ENCODE data around the gene TRIM8. TPM values are rescaled to one million over a fixed set of nuclear protein-coding genes. Genes with fewer than 3 reads are reported as not detected.

TRIM8 gene
- total and polyA plus RNA-seq, 2 of the 8 experiments (the other 6 are each of a cell fraction or from before 2014, with no cell fraction given) = 24.9 to 38.8 TPM

DNA sequence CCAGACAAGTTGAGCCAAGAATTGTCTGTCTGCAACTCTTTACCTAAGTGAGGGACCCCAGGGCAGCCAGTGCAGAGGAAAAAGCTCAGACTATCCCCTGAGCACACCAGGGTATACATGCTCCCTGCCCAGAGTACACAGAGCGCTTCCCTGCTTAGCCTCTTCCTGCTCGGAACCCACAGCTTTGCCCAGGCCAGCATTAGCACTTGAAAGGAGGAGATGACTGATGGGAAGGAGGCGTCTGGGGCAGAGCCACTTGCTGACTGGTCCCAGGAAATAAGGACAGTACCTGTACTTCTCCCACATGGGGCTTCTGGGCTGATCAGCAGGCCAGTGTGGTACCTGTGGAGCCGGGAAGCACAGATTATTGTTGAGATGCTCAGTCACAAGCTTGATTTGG is 48.4 kb upstream of the TRIM8 start (continued):
- TF ChIP-seq, protein P1, sequence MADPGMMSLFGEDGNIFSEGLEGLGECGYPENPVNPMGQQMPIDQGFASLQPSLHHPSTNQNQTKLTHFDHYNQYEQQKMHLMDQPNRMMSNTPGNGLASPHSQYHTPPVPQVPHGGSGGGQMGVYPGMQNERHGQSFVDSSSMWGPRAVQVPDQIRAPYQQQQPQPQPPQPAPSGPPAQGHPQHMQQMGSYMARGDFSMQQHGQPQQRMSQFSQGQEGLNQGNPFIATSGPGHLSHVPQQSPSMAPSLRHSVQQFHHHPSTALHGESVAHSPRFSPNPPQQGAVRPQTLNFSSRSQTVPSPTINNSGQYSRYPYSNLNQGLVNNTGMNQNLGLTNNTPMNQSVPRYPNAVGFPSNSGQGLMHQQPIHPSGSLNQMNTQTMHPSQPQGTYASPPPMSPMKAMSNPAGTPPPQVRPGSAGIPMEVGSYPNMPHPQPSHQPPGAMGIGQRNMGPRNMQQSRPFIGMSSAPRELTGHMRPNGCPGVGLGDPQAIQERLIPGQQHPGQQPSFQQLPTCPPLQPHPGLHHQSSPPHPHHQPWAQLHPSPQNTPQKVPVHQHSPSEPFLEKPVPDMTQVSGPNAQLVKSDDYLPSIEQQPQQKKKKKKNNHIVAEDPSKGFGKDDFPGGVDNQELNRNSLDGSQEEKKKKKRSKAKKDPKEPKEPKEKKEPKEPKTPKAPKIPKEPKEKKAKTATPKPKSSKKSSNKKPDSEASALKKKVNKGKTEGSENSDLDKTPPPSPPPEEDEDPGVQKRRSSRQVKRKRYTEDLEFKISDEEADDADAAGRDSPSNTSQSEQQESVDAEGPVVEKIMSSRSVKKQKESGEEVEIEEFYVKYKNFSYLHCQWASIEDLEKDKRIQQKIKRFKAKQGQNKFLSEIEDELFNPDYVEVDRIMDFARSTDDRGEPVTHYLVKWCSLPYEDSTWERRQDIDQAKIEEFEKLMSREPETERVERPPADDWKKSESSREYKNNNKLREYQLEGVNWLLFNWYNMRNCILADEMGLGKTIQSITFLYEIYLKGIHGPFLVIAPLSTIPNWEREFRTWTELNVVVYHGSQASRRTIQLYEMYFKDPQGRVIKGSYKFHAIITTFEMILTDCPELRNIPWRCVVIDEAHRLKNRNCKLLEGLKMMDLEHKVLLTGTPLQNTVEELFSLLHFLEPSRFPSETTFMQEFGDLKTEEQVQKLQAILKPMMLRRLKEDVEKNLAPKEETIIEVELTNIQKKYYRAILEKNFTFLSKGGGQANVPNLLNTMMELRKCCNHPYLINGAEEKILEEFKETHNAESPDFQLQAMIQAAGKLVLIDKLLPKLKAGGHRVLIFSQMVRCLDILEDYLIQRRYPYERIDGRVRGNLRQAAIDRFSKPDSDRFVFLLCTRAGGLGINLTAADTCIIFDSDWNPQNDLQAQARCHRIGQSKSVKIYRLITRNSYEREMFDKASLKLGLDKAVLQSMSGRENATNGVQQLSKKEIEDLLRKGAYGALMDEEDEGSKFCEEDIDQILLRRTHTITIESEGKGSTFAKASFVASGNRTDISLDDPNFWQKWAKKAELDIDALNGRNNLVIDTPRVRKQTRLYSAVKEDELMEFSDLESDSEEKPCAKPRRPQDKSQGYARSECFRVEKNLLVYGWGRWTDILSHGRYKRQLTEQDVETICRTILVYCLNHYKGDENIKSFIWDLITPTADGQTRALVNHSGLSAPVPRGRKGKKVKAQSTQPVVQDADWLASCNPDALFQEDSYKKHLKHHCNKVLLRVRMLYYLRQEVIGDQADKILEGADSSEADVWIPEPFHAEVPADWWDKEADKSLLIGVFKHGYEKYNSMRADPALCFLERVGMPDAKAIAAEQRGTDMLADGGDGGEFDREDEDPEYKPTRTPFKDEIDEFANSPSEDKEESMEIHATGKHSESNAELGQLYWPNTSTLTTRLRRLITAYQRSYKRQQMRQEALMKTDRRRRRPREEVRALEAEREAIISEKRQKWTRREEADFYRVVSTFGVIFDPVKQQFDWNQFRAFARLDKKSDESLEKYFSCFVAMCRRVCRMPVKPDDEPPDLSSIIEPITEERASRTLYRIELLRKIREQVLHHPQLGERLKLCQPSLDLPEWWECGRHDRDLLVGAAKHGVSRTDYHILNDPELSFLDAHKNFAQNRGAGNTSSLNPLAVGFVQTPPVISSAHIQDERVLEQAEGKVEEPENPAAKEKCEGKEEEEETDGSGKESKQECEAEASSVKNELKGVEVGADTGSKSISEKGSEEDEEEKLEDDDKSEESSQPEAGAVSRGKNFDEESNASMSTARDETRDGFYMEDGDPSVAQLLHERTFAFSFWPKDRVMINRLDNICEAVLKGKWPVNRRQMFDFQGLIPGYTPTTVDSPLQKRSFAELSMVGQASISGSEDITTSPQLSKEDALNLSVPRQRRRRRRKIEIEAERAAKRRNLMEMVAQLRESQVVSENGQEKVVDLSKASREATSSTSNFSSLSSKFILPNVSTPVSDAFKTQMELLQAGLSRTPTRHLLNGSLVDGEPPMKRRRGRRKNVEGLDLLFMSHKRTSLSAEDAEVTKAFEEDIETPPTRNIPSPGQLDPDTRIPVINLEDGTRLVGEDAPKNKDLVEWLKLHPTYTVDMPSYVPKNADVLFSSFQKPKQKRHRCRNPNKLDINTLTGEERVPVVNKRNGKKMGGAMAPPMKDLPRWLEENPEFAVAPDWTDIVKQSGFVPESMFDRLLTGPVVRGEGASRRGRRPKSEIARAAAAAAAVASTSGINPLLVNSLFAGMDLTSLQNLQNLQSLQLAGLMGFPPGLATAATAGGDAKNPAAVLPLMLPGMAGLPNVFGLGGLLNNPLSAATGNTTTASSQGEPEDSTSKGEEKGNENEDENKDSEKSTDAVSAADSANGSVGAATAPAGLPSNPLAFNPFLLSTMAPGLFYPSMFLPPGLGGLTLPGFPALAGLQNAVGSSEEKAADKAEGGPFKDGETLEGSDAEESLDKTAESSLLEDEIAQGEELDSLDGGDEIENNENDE (IDR thresholded peaks at IDR 0.05; ENCODE audit: insufficient replicate concordance, low read length) = no peak
- TF ChIP-seq SAP30 (IDR thresholded peaks at IDR 0.05; ENCODE audit: insufficient read depth, insufficient replicate concordance, low read length) (no peak), ATF3 (IDR thresholded peaks at IDR 0.05; ENCODE audit: insufficient read depth, low read depth, low read length) (no peak), EP300 (IDR thresholded peaks at IDR 0.05; ENCODE audit: borderline replicate concordance in 1 of 2, low read depth in 2 of 2, low read length in 2 of 2) (no peak), POLR2A (IDR thresholded peaks at IDR 0.05; ENCODE audit: control extremely low read depth in 1 of 2, low read depth in 2 of 2, low read length in 2 of 2) (no peak), ASH2L (IDR thresholded peaks at IDR 0.05; ENCODE audit: low read length) (no peak), SIX5 (IDR thresholded peaks at IDR 0.05; ENCODE audit: low read depth, low read length) (no peak)
